HG03378 (cell line): ENCODE data around the gene ZNF213.

Experiments
- ATAC-seq: cut with Tn5 transposase; IDR thresholded peaks from one replicate; pipeline ENCODE4 v1.9.1; 2021; ENCODE audit warnings: mild to moderate bottlenecking, moderate library complexity; ENCODE audit not compliant: unreplicated experiment

The ZNF213 gene

GRCh38 chr16:3145660-3146059, 10.8 kb downstream of the ZNF213 start:
- ATAC-seq, result no peak

GRCh38 chr16:3147046-3147756, 12.4 kb downstream of the ZNF213 start:
- ATAC-seq, result no peak

- ATAC-seq, result no peak
These were observed 12.9 kb downstream of the ZNF213 start for GRCh38 chr16:3147757-3148104.

- no peak for ATAC-seq
These were observed 13.7 kb downstream of the ZNF213 start for GRCh38 chr16:3148256-3149192.

GRCh38 chr16:3149193-3149530, 14.3 kb downstream of the ZNF213 start:
- no peak for ATAC-seq

GRCh38 chr16:3149630-3150345, 15.0 kb downstream of the ZNF213 start:
- ATAC-seq, result no peak

- ATAC-seq, result peak; percentile 71
These were observed 15.8 kb downstream of the ZNF213 start for GRCh38 chr16:3150346-3151218.

GRCh38 chr16:3152027-3152276, 17.1 kb downstream of the ZNF213 start:
- no peak for ATAC-seq

- no peak for ATAC-seq
These were observed 17.6 kb downstream of the ZNF213 start for GRCh38 chr16:3152277-3152990.

GRCh38 chr16:3152991-3153368, 18.2 kb downstream of the ZNF213 start:
- ATAC-seq, result no peak

- ATAC-seq, result no peak
These were observed 20.4 kb downstream of the ZNF213 start for GRCh38 chr16:3155181-3155580.

- ATAC-seq, result no peak
These were observed 21.1 kb downstream of the ZNF213 start for GRCh38 chr16:3155972-3156371.

- ATAC-seq, result no peak
These were observed 22.6 kb downstream of the ZNF213 start for GRCh38 chr16:3157229-3158025.

GRCh38 chr16:3158026-3158509, 23.2 kb downstream of the ZNF213 start:
- ATAC-seq, result no peak

- no peak for ATAC-seq
These were observed 23.9 kb downstream of the ZNF213 start for GRCh38 chr16:3158510-3159314.

GRCh38 chr16:3161235-3162018, 26.6 kb downstream of the ZNF213 start:
- no peak for ATAC-seq

- no peak for ATAC-seq
These were observed 29.5 kb downstream of the ZNF213 start for GRCh38 chr16:3164121-3164991.
